ENCODE measurements around the gene LEMD3.

Gene LEMD3
- long read RNA-seq, donor 1, full-length matches to known transcripts: 4 of 4 reads
- long read RNA-seq, donor 1, partial matches to known transcripts: 0 of 4 reads
- long read RNA-seq, donor 1, other reads (novel, unspliced or antisense): 0 of 4 reads
- long read RNA-seq, donor 2, full-length matches to known transcripts: 5 of 5 reads
- long read RNA-seq, donor 2, partial matches to known transcripts: 0 of 5 reads
- long read RNA-seq, donor 2, other reads (novel, unspliced or antisense): 0 of 5 reads
- long read RNA-seq, donor 3, full-length matches to known transcripts: 1 of 1 reads
- long read RNA-seq, donor 3, partial matches to known transcripts: 0 of 1 reads
- long read RNA-seq, donor 3, other reads (novel, unspliced or antisense): 0 of 1 reads
- long read RNA-seq, donor 4, full-length matches to known transcripts: 5 of 5 reads
- long read RNA-seq, donor 4, partial matches to known transcripts: 0 of 5 reads
- long read RNA-seq, donor 4, other reads (novel, unspliced or antisense): 0 of 5 reads
- long read RNA-seq, donor 5, full-length matches to known transcripts: 10 of 10 reads
- long read RNA-seq, donor 5, partial matches to known transcripts: 0 of 10 reads
- long read RNA-seq, donor 5, other reads (novel, unspliced or antisense): 0 of 10 reads
- long read RNA-seq, donor 6, partial matches to known transcripts: 0 of 3 reads
- long read RNA-seq, donor 6, other reads (novel, unspliced or antisense): 0 of 3 reads
- long read RNA-seq, donor 7, full-length matches to known transcripts: 11 of 16 reads
- long read RNA-seq, donor 7, partial matches to known transcripts: 5 of 16 reads
- long read RNA-seq, donor 7, other reads (novel, unspliced or antisense): 0 of 16 reads
- long read RNA-seq, donor 8, full-length matches to known transcripts: 8 of 8 reads
- long read RNA-seq, donor 8, partial matches to known transcripts: 0 of 8 reads
- long read RNA-seq, donor 8, other reads (novel, unspliced or antisense): 0 of 8 reads

DNA sequence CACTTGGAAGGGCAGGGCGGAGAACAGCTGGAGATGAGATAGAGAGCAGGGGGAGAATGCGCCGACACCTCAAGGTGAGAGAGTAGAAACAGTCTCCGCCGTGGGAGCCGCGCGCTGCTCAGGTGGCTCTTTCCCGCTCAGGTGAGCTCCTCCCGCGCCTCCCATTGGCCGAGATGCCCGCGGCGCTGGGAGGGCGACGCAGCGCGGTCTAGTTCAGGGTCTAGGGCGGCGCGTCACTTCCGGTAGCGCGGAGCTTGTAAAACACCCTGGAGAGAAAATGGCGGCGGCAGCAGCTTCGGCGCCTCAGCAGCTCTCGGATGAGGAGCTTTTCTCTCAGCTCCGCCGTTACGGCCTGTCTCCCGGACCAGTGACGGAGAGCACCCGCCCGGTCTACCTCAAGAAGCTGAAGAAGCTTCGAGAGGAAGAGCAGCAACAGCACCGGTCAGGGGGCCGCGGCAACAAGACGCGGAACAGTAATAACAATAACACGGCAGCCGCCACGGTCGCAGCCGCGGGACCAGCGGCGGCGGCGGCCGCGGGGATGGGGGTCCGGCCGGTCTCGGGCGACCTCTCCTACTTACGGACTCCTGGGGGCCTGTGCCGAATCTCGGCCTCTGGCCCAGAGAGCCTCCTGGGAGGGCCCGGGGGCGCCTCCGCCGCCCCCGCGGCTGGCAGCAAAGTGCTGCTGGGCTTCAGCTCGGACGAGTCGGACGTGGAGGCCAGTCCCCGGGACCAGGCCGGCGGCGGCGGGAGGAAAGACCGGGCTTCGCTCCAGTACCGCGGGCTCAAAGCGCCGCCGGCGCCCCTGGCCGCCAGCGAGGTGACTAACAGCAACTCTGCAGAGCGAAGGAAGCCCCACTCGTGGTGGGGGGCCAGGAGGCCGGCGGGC is at the start of gene LEMD3:
LEMD3 (plus strand) TSS at position 264 of the 889 bp plus-strand sequence; CDS start at position 278, 14 bp downstream.
- DNase-seq: peak; percentile 96

DNA sequence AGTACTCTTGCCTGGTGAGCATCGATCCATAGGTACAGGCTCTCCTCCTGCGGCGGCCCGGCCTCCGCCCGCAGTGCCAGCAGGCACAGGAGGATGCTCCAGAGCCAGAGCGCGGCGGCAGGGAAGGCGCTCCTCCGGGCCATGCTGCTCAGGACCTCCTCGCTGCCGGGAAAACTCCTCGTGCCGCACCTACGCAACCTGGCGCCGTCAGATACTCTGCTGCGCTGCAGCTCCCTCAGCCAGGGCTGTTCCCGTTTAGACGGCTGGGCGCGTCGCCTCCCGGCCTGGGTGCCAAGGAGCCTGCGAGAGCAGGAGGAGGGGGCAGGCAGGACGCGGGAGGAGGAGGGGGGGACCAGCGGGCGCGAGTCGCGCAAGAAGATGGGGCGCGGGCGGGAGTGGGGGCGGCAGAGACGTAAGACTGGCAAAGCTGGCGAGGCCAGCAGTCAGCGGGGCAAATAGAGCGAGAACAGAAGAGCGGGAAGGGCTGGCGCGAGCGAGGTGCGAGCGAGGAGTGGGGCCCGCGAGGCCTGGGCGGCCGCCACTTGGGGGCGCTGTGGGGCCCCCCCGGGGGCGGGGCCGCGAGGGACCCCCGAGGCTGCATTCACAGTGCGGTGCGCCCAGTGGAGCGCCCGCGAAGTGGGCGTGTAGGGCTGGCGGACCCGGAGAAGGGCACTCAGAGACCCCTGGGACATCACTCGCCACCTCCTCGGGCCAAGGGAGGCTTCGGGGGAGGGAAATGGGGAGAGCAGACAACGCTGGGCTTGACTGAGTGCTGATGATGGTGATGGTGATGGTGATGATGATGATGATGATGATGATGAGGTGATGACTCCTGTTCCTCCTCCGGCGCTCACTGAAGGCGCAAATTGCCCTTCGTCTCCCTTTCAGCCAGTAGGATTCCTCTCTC is 48.1 kb upstream of the LEMD3 start, which contains the start of gene WIF1:
WIF1 (minus strand) TSS at position 257 of the 907 bp plus-strand sequence; CDS start at position 143, 114 bp downstream.
- peak; percentile 61 for DNase-seq

DNA sequence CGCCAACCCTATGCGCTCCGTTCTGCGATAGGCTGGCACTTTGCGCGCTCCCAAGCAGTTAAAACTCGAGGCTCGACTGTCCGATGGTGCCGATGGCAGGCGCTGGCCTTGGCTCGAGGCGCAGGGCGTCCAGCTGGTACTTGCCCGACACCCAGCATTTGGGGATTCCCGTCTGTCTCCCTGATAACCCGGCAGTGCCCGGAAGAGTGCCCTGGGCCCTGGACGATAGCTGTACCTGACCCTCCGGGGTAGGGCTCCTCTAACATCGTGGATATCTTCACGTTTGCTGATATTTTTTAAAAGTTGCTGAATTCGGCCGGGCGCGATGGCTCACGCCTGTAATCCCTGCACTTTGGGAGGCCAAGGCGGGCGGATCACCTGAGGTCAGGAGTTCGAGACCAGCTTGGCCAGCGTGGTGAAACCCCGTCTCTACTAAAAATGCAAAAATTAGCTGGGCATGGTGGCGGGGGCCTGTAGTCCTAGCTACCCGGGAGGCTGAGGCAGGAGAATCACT is 47.4 kb upstream of the LEMD3 start:
- DNase-seq: no peak

GRCh38 chr12:65122703-65123102 is 46.7 kb upstream of the LEMD3 start:
- DNase-seq: peak; percentile 15

- DNase-seq: no peak
Observed at GRCh38 chr12:65123435-65124063, 45.8 kb upstream of the LEMD3 start.

DNA sequence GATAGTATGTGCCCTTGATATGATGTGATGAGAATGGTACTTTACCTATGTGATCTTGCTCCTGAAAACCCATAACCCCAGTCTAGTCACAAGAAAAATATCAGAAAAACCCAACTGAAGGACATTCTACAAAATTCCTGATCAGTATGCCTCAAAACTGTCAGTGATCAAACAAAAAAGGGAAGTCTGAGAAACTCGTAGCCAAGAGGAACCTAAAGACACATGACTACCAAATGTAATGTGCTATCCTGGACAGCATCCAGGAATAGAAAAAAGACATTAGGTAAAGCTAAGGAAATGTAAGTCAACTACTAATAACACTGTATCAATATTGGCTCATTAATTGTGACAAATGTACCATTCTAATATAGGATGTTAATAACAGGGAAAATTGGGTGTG is 44.1 kb upstream of the LEMD3 start:
- DNase-seq: no peak

- no peak for DNase-seq
Observed at GRCh38 chr12:65125975-65126374, 43.4 kb upstream of the LEMD3 start.

GRCh38 chr12:65126482-65126881 is 42.9 kb upstream of the LEMD3 start:
- DNase-seq: no peak

DNA sequence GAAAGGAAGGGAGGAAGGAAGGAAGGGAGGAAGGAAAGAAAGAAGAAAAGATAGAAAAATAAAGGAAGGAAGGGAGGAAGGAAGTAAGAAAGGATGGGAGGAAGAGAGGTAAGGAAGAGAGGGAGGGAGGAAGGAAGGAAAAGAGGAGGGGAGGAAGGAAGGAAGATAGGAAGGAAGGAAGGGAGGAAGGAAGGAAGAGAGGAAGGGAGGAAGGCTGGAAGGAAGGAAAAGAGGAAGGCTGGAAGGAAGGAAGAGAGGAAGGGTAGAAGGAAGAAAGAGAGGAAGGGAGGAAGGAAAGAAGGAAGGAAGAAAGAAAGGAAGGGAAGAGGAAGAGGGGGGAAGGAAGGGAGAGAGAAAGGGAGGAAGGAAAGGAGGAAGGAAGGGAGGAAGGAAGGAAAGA is 35.5 kb upstream of the LEMD3 start:
- DNase-seq: no peak

GRCh38 chr12:65139389-65139788 is 30.0 kb upstream of the LEMD3 start:
- DNase-seq: no peak

- no peak for DNase-seq
Observed at GRCh38 chr12:65140738-65141137, 28.6 kb upstream of the LEMD3 start.

- DNase-seq: no peak
Observed at GRCh38 chr12:65147312-65147905, 22.0 kb upstream of the LEMD3 start.

GRCh38 chr12:65152012-65152411 is 17.4 kb upstream of the LEMD3 start:
- DNase-seq: no peak

DNA sequence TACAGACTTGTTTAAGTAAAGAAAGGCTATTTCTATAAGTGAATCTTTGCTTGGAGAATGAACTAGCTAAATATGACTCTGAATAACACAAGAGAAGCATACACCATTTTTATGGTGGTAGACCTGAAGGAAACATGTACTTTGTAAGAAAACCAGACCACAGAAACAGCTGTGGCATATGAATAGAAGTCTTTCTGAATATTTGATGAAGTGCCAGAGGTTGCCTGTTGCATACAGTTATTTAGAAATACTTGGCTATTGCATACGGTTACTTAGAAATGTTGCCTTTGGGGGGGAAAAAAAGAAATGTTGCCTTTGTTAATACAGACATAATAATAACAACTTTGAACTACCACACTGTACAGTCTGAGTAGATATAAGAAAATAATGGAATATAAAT is 16.8 kb upstream of the LEMD3 start:
- no peak for DNase-seq

- DNase-seq: no peak
Observed at GRCh38 chr12:65155784-65156183, 13.6 kb upstream of the LEMD3 start.

- DNase-seq: no peak
Observed at GRCh38 chr12:65156366-65156841, 13.0 kb upstream of the LEMD3 start.

- no peak for DNase-seq
Observed at GRCh38 chr12:65157091-65157490, 12.3 kb upstream of the LEMD3 start.

- no peak for DNase-seq
Observed at GRCh38 chr12:65162609-65163008, 6.8 kb upstream of the LEMD3 start.

DNA sequence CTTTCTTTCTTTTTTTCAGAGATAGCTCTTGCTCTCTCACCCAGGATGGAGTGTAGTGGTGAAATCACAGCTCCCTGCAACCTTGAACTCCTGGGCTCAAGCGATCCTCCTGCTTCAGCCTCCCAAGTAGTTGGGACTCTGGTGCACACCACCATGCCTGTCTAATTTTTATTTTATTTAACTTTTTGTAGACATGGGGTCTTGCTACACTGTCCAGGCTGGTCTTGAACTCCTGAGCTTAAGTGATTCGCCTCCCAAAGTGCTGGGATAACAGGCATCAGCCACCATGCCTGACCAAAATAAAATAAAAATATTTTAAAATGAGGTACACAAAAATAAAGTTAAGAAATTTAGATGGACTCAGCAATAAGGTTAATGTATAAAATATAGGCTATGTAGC is 5.1 kb upstream of the LEMD3 start:
- no peak for DNase-seq

- DNase-seq: no peak
Observed at GRCh38 chr12:65164774-65165173, 4.6 kb upstream of the LEMD3 start.

All from right kidney (tissue), 9 donors.